DMS 273 (cell line): ENCODE data around the gene KMO.

Experiments
- DNase-seq: peaks from one replicate; lab custom pipeline; 2025; ENCODE audit not compliant: unreplicated experiment; lab: John Stamatoyannopoulos, UW

The KMO gene

DNA sequence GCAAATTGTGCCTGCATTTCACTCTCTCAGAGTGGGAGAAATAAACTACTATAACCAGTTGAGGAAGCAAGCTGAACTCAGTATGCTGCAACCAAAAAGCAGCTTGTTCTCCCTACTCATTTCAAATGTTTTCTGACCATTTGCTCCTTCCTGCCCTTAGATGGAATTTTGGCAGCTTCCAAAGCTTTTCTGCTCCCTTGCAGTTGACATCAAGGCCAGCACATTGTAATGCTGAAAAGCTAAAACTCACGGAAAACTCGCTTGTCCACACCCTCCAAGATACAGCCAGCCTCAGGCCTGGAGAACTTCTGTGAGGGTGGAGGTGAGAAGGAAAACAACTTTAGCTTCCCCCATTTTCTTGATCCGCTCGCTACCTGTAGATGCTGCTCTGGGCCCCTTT lies 113.0 kb downstream of the KMO start:
- DNase-seq: no peak
